Measurements from ENCODE around the gene ASB16. TPM values are rescaled to one million over a fixed set of nuclear protein-coding genes. Genes with fewer than 3 reads are reported as not detected.
"Not testable (repeated sequence)": the region's sequence is repeated elsewhere in the genome, so short reads cannot be mapped to it uniquely, and the experiment has no call there.

The ASB16 gene
- polyA plus RNA-seq, 1 experiment = not detected

- CTCF ChIA-PET = interaction anchor here (0.6 to 1.6 kb wide), 13 partner anchors 8 to 245 kb away, joined by 3 to 11 read pairs (median 4); partner anchors contain the start of gene LSM12
- Histone ChIP-seq H3K4me3 (ENCODE audit: low read depth, low read length) (peak within 1 kb of the TSS; percentile 82), H3K27ac (ENCODE audit: low read depth, low read length) (peak within 1 kb of the TSS; percentile 98), H3K27me3 (ENCODE audit: control insufficient read depth, insufficient read depth, low read length) (no peaks in the 10 kb centered on the region), H3K9me3 (ENCODE audit: control insufficient read depth, insufficient read depth, low read length) (no peaks in the 10 kb centered on the region; the same call in 1 of the 2 replicates)
- POLR2A ChIA-PET = interaction anchor here (0.7 to 1.3 kb wide), 9 partner anchors 15 to 222 kb away, joined by 3 to 21 read pairs (median 4); partner anchors contain the start of genes ASB16, LSM12 and TMUB2
- DNase-seq (ENCODE audit: low read depth, low spot score) = peak; percentile 79
- TF ChIP-seq, protein P1, sequence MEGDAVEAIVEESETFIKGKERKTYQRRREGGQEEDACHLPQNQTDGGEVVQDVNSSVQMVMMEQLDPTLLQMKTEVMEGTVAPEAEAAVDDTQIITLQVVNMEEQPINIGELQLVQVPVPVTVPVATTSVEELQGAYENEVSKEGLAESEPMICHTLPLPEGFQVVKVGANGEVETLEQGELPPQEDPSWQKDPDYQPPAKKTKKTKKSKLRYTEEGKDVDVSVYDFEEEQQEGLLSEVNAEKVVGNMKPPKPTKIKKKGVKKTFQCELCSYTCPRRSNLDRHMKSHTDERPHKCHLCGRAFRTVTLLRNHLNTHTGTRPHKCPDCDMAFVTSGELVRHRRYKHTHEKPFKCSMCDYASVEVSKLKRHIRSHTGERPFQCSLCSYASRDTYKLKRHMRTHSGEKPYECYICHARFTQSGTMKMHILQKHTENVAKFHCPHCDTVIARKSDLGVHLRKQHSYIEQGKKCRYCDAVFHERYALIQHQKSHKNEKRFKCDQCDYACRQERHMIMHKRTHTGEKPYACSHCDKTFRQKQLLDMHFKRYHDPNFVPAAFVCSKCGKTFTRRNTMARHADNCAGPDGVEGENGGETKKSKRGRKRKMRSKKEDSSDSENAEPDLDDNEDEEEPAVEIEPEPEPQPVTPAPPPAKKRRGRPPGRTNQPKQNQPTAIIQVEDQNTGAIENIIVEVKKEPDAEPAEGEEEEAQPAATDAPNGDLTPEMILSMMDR (IDR thresholded peaks at IDR 0.05; ENCODE audit: low read depth, low read length) = peak; percentile 66
Observed at GRCh38 chr17:44123356-44124117, 47.0 kb upstream of the ASB16 start, which contains the start of gene HDAC5. Gene HDAC5 (minus strand): TSS chr17:44123641. CDS start chr17:44117515, 6,126 bp downstream.

GRCh38 chr17:44124118-44124438, 46.4 kb upstream of the ASB16 start:
- Histone ChIP-seq H3K4me3 (ENCODE audit: low read depth, low read length) (peak overlapping the region; percentile 73), H3K27ac (ENCODE audit: low read depth, low read length) (peak overlapping the region; percentile 98), H3K27me3 (ENCODE audit: control insufficient read depth, insufficient read depth, low read length) (no peaks in the 10 kb centered on the region), H3K9me3 (ENCODE audit: control insufficient read depth, insufficient read depth, low read length) (no peaks in the 10 kb centered on the region; the same call in 1 of the 2 replicates)
- no peak for DNase-seq (ENCODE audit: low read depth, low spot score)
- TF ChIP-seq, protein P1 (IDR thresholded peaks at IDR 0.05; ENCODE audit: low read depth, low read length) = no peak
- POLR2A ChIA-PET = interaction anchor here (0.7 to 1.3 kb wide), 9 partner anchors 14 to 222 kb away, joined by 3 to 21 read pairs (median 4); partner anchors contain the start of genes ASB16, LSM12 and TMUB2
- CTCF ChIA-PET = interaction anchor here (0.9 to 1.6 kb wide), 4 partner anchors 9 to 246 kb away, joined by 3 to 6 read pairs (median 3); no protein-coding TSS in a partner anchor

- POLR2A ChIA-PET = interaction anchor here (1.1 to 1.7 kb wide), 2 partner anchors 10 to 58 kb away, joined by 4 to 20 read pairs; partner anchors contain the start of gene TMUB2
- Histone ChIP-seq H3K27ac (ENCODE audit: low read depth, low read length) (no peak overlapping the region), H3K9me3 (ENCODE audit: control insufficient read depth, insufficient read depth, low read length) (no peaks in the 10 kb centered on the region; the same call in 1 of the 2 replicates), H3K27me3 (ENCODE audit: control insufficient read depth, insufficient read depth, low read length) (no peaks in the 10 kb centered on the region), H3K4me3 (ENCODE audit: low read depth, low read length) (no peak overlapping the region)
- DNase-seq (ENCODE audit: low read depth, low spot score) = no peak
- TF ChIP-seq, protein P1 (IDR thresholded peaks at IDR 0.05; ENCODE audit: low read depth, low read length) = no peak
- CTCF ChIA-PET = interaction anchor here (0.6 to 1.4 kb wide), 3 partner anchors 12 to 81 kb away, joined by 3 to 6 read pairs (median 3); no protein-coding TSS in a partner anchor
Observed at GRCh38 chr17:44128383-44128782, 42.1 kb upstream of the ASB16 start.

- no peak overlapping the region for H3K27ac ChIP-seq (ENCODE audit: low read depth, low read length)
- CTCF ChIA-PET = no interaction called here
- TF ChIP-seq, protein P1 (IDR thresholded peaks at IDR 0.05; ENCODE audit: low read depth, low read length) = no peak
Observed at GRCh38 chr17:44130693-44131349, 39.7 kb upstream of the ASB16 start.

DNA sequence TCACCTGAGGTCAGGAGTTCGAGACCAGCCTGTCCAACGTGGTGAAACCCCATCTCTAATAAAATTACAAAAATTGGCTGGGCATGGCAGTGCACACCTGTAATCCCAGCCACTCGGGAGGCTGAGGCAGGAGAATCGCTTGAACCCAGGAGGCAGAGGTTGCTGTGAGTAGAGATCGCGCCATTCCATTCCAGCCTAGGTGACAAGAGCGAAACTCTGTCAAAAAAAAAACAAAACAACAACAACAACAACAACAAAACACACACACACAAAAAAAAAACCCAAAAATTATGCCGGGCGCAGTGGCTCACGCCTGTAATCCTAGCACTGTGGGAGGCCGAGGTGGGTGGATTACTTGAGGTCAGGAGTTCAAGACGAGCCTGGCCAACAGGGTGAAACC, 39.1 kb upstream of the ASB16 start:
- DNase-seq (ENCODE audit: low read depth, low spot score); H3K27ac ChIP-seq (ENCODE audit: low read depth, low read length); H3K27me3 ChIP-seq (ENCODE audit: control insufficient read depth, insufficient read depth, low read length); CTCF ChIA-PET; H3K4me3 ChIP-seq (ENCODE audit: low read depth, low read length); POLR2A ChIA-PET; H3K9me3 ChIP-seq (ENCODE audit: control insufficient read depth, insufficient read depth, low read length): not testable (repeated sequence)

More at GRCh38 chr17:44130693-44131349, 39.7 kb upstream of the ASB16 start:
- no peak for DNase-seq (ENCODE audit: low read depth, low spot score)
- H3K4me3 ChIP-seq (ENCODE audit: low read depth, low read length) = no peak overlapping the region
- no peaks in the 10 kb centered on the region for H3K9me3 ChIP-seq (ENCODE audit: control insufficient read depth, insufficient read depth, low read length)
- POLR2A ChIA-PET = no interaction called here
- no peaks in the 10 kb centered on the region for H3K27me3 ChIP-seq (ENCODE audit: control insufficient read depth, insufficient read depth, low read length)
